Measurements from ENCODE around the gene ALX3. TPM values are rescaled to one million over a fixed set of nuclear protein-coding genes. Genes with fewer than 3 reads are reported as not detected.

The ALX3 gene
- total RNA-seq (2021) (not detected in 2 replicates), Bru-seq, nascent RNA (not detected), BruChase-seq, experiment 1, labeled RNA remaining after a 2-hour chase (percentile 9 among the genes with signal in this experiment), BruChase-seq, experiment 2, labeled RNA remaining after a 6-hour chase (not detected)
- long read RNA-seq, partial matches to known transcripts = 0 of 1 reads
- long read RNA-seq, other reads (novel, unspliced or antisense) = 1 of 1 reads

DNA sequence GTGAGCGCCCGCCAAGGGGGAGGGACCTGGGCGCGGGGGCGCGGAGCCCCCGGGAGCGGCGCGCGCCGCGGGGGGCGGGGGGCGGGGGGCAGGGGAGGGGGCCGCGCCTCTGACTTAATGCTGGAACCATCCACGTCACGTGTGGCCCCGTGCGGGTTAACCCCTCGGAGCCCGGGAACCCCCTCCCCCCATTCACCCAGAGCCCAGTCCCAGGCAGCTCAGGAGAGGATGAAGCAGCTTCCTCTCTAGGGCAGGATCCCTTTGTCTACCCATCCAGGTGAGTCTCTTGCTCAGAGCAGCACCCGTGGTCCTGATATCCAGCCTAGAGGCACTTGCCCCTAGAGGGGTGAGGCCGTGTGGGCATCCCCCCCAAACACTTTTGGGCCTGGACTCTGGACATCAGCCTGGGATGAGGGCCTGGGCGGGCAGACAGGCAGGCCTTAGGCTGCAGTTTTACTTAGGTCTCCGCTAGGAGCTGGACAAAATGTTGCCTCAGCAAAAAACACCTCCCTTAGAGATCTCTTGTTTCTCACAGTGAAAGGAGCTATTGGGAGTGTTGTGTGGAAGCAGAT, at the start of gene ALX3:
Gene ALX3, minus strand, starts transcription at position 2 of the 572 bp plus-strand sequence. CDS start 60 bp downstream, outside the sequence.
- no peaks in the 10 kb centered on the region for H3K9me2 ChIP-seq (ENCODE audit: insufficient read depth)
- intact Hi-C loops (cut with micrococcal nuclease; ENCODE audit: unreplicated experiment) = no loop called here
- no peak within 1 kb of the TSS for H3K4me2 ChIP-seq
- no peak for DNase-seq
- H3F3A ChIP-seq (ENCODE audit: insufficient read depth, low read depth) = peaks cover 10% of the 10 kb centered on the region; the same call in 1 of the 2 replicates
- no peaks in the 10 kb centered on the region for H3K27me3 ChIP-seq (ENCODE audit: insufficient read depth, low read depth)
- ChIA-PET CTCF (interaction anchor here (0.8 kb wide), 1 partner anchor 11 kb away, joined by 3 read pairs; no protein-coding TSS in a partner anchor), POLR2A (ENCODE audit: unreplicated experiment) (interaction anchor here (0.5 kb wide), 1 partner anchor 263 kb away, joined by 3 read pairs; no protein-coding TSS in a partner anchor)
- no peaks in the 10 kb centered on the region for H3K4me1 ChIP-seq (replicated peaks; ENCODE audit: insufficient read depth)
- H4K20me1 ChIP-seq (ENCODE audit: insufficient read depth) = no peaks in the 10 kb centered on the region
- H3K9me3 ChIP-seq (ENCODE audit: insufficient read depth, low read depth) = no peaks in the 10 kb centered on the region
- no peaks in the 10 kb centered on the region for H3K79me2 ChIP-seq (ENCODE audit: low read depth)
- H3K36me3 ChIP-seq (ENCODE audit: low read depth) = 0 out of 2 replicates have a peak, but pooled peaks cover 6% of the 10 kb centered on the region
- H2AFZ ChIP-seq = no peak within 1 kb of the TSS
- no peak within 1 kb of the TSS for H3K27ac ChIP-seq
- TF ChIP-seq, protein P1, sequence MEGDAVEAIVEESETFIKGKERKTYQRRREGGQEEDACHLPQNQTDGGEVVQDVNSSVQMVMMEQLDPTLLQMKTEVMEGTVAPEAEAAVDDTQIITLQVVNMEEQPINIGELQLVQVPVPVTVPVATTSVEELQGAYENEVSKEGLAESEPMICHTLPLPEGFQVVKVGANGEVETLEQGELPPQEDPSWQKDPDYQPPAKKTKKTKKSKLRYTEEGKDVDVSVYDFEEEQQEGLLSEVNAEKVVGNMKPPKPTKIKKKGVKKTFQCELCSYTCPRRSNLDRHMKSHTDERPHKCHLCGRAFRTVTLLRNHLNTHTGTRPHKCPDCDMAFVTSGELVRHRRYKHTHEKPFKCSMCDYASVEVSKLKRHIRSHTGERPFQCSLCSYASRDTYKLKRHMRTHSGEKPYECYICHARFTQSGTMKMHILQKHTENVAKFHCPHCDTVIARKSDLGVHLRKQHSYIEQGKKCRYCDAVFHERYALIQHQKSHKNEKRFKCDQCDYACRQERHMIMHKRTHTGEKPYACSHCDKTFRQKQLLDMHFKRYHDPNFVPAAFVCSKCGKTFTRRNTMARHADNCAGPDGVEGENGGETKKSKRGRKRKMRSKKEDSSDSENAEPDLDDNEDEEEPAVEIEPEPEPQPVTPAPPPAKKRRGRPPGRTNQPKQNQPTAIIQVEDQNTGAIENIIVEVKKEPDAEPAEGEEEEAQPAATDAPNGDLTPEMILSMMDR (conservative IDR thresholded peaks at IDR 0.05) = no peak
- TF ChIP-seq EZH2 (IDR thresholded peaks at IDR 0.05; ENCODE audit: low read depth) = no peak
- H3K4me3 ChIP-seq = no peak within 1 kb of the TSS
- BruUV-seq (replicated peaks) = no TSS peak

- no peak for DNase-seq
- Histone ChIP-seq H3K9me2 (ENCODE audit: insufficient read depth) (no peaks in the 10 kb centered on the region), H3K4me2 (no peak overlapping the region), H4K20me1 (ENCODE audit: insufficient read depth) (no peaks in the 10 kb centered on the region), H3K27me3 (ENCODE audit: insufficient read depth, low read depth) (no peaks in the 10 kb centered on the region), H3F3A (ENCODE audit: insufficient read depth, low read depth) (peaks cover 33% of the 10 kb centered on the region; the same call in 1 of the 2 replicates), H2AFZ (no peak overlapping the region), H3K4me3 (no peak overlapping the region), H3K27ac (no peak overlapping the region), H3K79me2 (ENCODE audit: low read depth) (no peaks in the 10 kb centered on the region), H3K36me3 (ENCODE audit: low read depth) (no peaks in the 10 kb centered on the region), H3K9me3 (ENCODE audit: insufficient read depth, low read depth) (peaks cover 18% of the 10 kb centered on the region), H3K4me1 (replicated peaks; ENCODE audit: insufficient read depth) (peaks cover 51% of the 10 kb centered on the region)
- intact Hi-C loops (cut with micrococcal nuclease; ENCODE audit: unreplicated experiment) = no loop called here
- BruUV-seq (replicated peaks) = no TSS peak
- CTCF ChIA-PET = no interaction called here
- TF ChIP-seq, protein P1 (conservative IDR thresholded peaks at IDR 0.05) = no peak
- no peak for TF ChIP-seq EZH2 (IDR thresholded peaks at IDR 0.05; ENCODE audit: low read depth)
- POLR2A ChIA-PET (ENCODE audit: unreplicated experiment) = no interaction called here
These were observed 49.4 kb upstream of the ALX3 start for GRCh38 chr1:110119843-110120242.

DNA sequence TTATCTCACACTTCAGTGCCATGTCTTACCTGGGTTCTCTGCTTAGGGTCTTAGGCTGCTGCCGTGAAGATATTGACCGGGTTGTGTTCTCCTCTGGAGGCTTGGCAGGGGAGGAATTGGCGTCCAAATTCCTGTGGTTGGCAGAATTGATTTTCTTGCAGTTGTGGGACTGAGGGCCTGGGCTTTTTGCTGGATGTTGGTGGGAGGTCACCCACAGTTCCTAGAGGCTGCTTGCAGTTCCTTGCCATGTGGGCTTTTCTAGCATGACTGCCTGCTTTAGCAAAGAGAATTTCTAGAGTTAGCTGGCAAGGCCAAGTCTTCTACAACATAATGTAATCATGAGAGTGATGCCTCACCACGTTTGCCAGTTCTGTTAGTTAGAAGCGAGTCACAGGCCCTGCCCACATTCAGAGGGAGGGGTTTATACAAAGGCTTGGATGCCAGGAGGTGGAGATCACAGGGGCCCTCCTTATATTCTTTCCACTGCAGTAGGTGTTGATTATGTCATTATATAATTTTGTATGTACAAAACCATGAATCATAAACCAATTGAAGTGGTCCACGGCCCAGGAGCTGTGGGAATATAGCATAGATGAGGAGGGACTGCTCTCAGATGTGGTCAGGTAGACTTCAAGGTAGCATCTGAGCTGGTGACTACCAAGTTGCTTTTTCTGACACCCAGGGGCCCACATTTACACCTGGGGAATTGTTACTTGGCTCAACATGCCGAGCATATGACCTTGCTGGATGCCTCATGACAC, 48.3 kb upstream of the ALX3 start:
- peak in 1 of 2 experiments; percentile 62 for DNase-seq
- no TSS peak for BruUV-seq (replicated peaks)
- POLR2A ChIA-PET (ENCODE audit: unreplicated experiment) = interaction anchor here (0.5 kb wide), 1 partner anchor 21 kb away, joined by 3 read pairs; no protein-coding TSS in a partner anchor

More for the DNA sequence above, 48.3 kb upstream of the ALX3 start:
- H2AFZ ChIP-seq = no peak overlapping the region
- H3K4me2 ChIP-seq = peak overlapping the region; percentile 70
- CTCF ChIA-PET = interaction anchor here (0.8 kb wide), 1 partner anchor 59 kb away, joined by 3 read pairs; no protein-coding TSS in a partner anchor
- H3K9me2 ChIP-seq (ENCODE audit: insufficient read depth) = no peaks in the 10 kb centered on the region
- H3F3A ChIP-seq (ENCODE audit: insufficient read depth, low read depth) = peaks cover 42% of the 10 kb centered on the region
- H3K79me2 ChIP-seq (ENCODE audit: low read depth) = no peaks in the 10 kb centered on the region
- no peaks in the 10 kb centered on the region for H4K20me1 ChIP-seq (ENCODE audit: insufficient read depth)
- no peaks in the 10 kb centered on the region for H3K36me3 ChIP-seq (ENCODE audit: low read depth)
- H3K27me3 ChIP-seq (ENCODE audit: insufficient read depth, low read depth) = no peaks in the 10 kb centered on the region
- intact Hi-C loops (cut with micrococcal nuclease; ENCODE audit: unreplicated experiment) = no loop called here
- H3K4me1 ChIP-seq (replicated peaks; ENCODE audit: insufficient read depth) = peaks cover 61% of the 10 kb centered on the region
- TF ChIP-seq, protein P1 (conservative IDR thresholded peaks at IDR 0.05) = no peak
- no peak for TF ChIP-seq EZH2 (IDR thresholded peaks at IDR 0.05; ENCODE audit: low read depth)
- H3K4me3 ChIP-seq = peak overlapping the region; percentile 36; the same call in 1 of the 2 replicates
- H3K27ac ChIP-seq = peak overlapping the region; percentile 20; the same call in 1 of the 2 replicates
- H3K9me3 ChIP-seq (ENCODE audit: insufficient read depth, low read depth) = peaks cover 11% of the 10 kb centered on the region

All from PC-9 (cell line).